B cell (primary cell): ENCODE results near the gene ARHGEF17. TPM values are rescaled to one million over a fixed set of nuclear protein-coding genes. Genes with fewer than 3 reads are reported as not detected.

Experiments
- ATAC-seq: fragments of 200-7000 bp; cut with Tn5 transposase; one replicate; pipeline ENCODE4 v1.10.0; 2021; ENCODE audit warnings: low read depth, mild to moderate bottlenecking, moderate number of reproducible peaks, moderate library complexity
- CTCF ChIA-PET: fragments of 350-600 bp; sonication (Branson Sonifier 250); formaldehyde crosslinking; loops from one replicate; lab custom pipeline; 2021; ENCODE audit warnings: antibody characterized with exemption, inconsistent platforms; lab: Charles Lee
- POLR2A ChIA-PET: fragments of 350-600 bp; sonication (Branson Sonifier 250); formaldehyde crosslinking; loops from one replicate; lab custom pipeline; 2021; ENCODE audit warnings: antibody characterized with exemption; lab: Charles Lee
- DNase-seq: peaks from one replicate; pipeline ENCODE4 v3.0.0; 2013
- H2AFZ ChIP-seq: 2 replicates; pipeline ENCODE4 v1.6.1; 2012; ENCODE audit warnings: mild to moderate bottlenecking, low read depth, low read length; ENCODE audit not compliant: insufficient read depth, poor library complexity, severe bottlenecking
- H3K27ac ChIP-seq, 2 donors: 1 replicate in 1 of 2; 2 replicates in 1 of 2; pipeline ENCODE4 v1.5.1; 2012 to 2013; ENCODE audit warnings: low read length in 2 of 2, mild to moderate bottlenecking in 2 of 2, moderate library complexity in 1 of 2
- H3K27me3 ChIP-seq, 4 experiments: fragments of 200-600 bp in 1 of 4; sonication (generic) in 1 of 4; replicated peaks in 1 of 4; 1 replicate in 2 of 4; 2 replicates in 2 of 4; pipeline versions ENCODE4 v1.6.1 to v1.7.0; 2013 to 2016; ENCODE audit warnings: low read length in 3 of 4, mild to moderate bottlenecking in 2 of 4, mixed read lengths in 1 of 4, moderate library complexity in 1 of 4; ENCODE audit not compliant: insufficient read depth in 4 of 4, control insufficient read depth in 3 of 4; ENCODE audit errors: control extremely low read depth in 1 of 4
- H3K36me3 ChIP-seq, 2 experiments: replicated peaks in 1 of 2; 1 replicate in 1 of 2; 2 replicates in 1 of 2; pipeline versions ENCODE4 v1.6.1 to v1.7.1; 2013; ENCODE audit warnings: low read length in 1 of 2; ENCODE audit not compliant: insufficient read depth in 2 of 2, control insufficient read depth in 1 of 2; ENCODE audit errors: control extremely low read depth in 1 of 2, extremely low read depth in 1 of 2
- H3K4me1 ChIP-seq, 2 donors: fragments of 200-600 bp in 1 of 2; sonication (generic) in 1 of 2; 1 replicate in 1 of 2; 2 replicates in 1 of 2; pipeline versions ENCODE4 v1.5.1 to v1.6.1; 2013 to 2017; ENCODE audit warnings: low read length in 2 of 2; ENCODE audit not compliant: control insufficient read depth in 2 of 2, insufficient read depth in 2 of 2
- H3K4me2 ChIP-seq: replicated peaks from 2 replicates; pipeline ENCODE3; 2012; ENCODE audit warnings: mild to moderate bottlenecking, low read depth, low read length; ENCODE audit not compliant: poor library complexity, severe bottlenecking
- H3K4me3 ChIP-seq, 5 experiments: fragments of 200-600 bp in 1 of 5; sonication (generic) in 1 of 5; 1 replicate in 3 of 5; 2 replicates in 2 of 5; pipeline versions ENCODE4 v1.5.1 to v1.7.0; 2011 to 2016; ENCODE audit warnings: low read length in 4 of 5, mild to moderate bottlenecking in 4 of 5, low read depth in 2 of 5, control low read depth in 1 of 5, moderate library complexity in 1 of 5; ENCODE audit not compliant: insufficient read depth in 1 of 5; ENCODE audit errors: control extremely low read depth in 1 of 5, extremely low read depth in 1 of 5
- H3K79me2 ChIP-seq: fragments of 200-600 bp; sonication (generic); one replicate; pipeline ENCODE4 v1.6.0; 2016; ENCODE audit warnings: low read length; ENCODE audit not compliant: control insufficient read depth, insufficient read depth
- H3K9ac ChIP-seq: fragments of 200-600 bp; sonication (generic); 2 replicates; pipeline ENCODE4 v1.6.1; 2017; ENCODE audit warnings: mild to moderate bottlenecking, low read length, moderate library complexity
- H3K9me3 ChIP-seq, 3 donors: one replicate each; pipeline versions ENCODE4 v1.6.1 to v1.7.1; 2013; ENCODE audit warnings: low read length in 2 of 3; ENCODE audit not compliant: control insufficient read depth in 2 of 3, insufficient read depth in 1 of 3; ENCODE audit errors: control extremely low read depth in 1 of 3
- H4K20me1 ChIP-seq: 2 replicates; pipeline ENCODE4 v1.6.0; 2012; ENCODE audit warnings: mild to moderate bottlenecking, low read length; ENCODE audit not compliant: insufficient read depth, control insufficient read depth, poor library complexity, severe bottlenecking
- H3K27ac Mint-ChIP-seq: one replicate; pipeline ENCODE4 v1.8.0; 2021; ENCODE audit warnings: mixed read lengths
- H3K27me3 Mint-ChIP-seq: one replicate; pipeline ENCODE4 v1.8.0; 2021; ENCODE audit warnings: mixed read lengths
- H3K4me1 Mint-ChIP-seq: one replicate; pipeline ENCODE4 v1.8.0; 2021; ENCODE audit warnings: mixed read lengths
- H3K4me3 Mint-ChIP-seq: one replicate; pipeline ENCODE4 v1.8.0; 2021; ENCODE audit warnings: mixed read lengths
- H3K9me3 Mint-ChIP-seq: one replicate; pipeline ENCODE4 v1.8.0; 2022; ENCODE audit warnings: mixed read lengths; ENCODE audit not compliant: insufficient read depth
- EZH2 ChIP-seq: IDR thresholded peaks from 2 replicates; pipeline ENCODE4 v1.6.1; 2012; ENCODE audit warnings: borderline replicate concordance, low read depth, mild to moderate bottlenecking, moderate library complexity, low read length; ENCODE audit not compliant: insufficient read depth, poor library complexity, severe bottlenecking
- WGBS: methylation state at CpG from one replicate; pipeline ENCODE4 v1.1.5; 2013; ENCODE audit warnings: missing lambda C conversion rate; ENCODE audit not compliant: insufficient coverage; 5-methylcytosine and 5-hydroxymethylcytosine counted together
- intact Hi-C: fragments of 100-400 bp; cut with micrococcal nuclease; formaldehyde crosslinking; loops from one replicate; pipeline ENCODE4 v1.10.0; 2022
- polyA plus RNA-seq: library from polyadenylated mRNA; depleted of rRNA; stranded (reverse); fragments of >200 nt; gene quantifications from 2 replicates; pipeline ENCODE4 v1.2.3, GENCODE V29; 2012
- total RNA-seq, 2 donors: library from RNA; stranded (reverse); fragments of 120-200 nt in 1 of 2; gene quantifications; 1 replicate in 1 of 2; 2 replicates in 1 of 2; pipeline versions ENCODE4 v1.2.3 to v1.2.4, GENCODE V29; 2013 to 2022
- TF ChIP-seq, protein P1 (sequence below): fragments of 200-600 bp; IDR thresholded peaks from one replicate; pipeline ENCODE4 v1.8.0; 2022; ENCODE audit warnings: antibody characterized with exemption, mild to moderate bottlenecking

The ARHGEF17 gene
- total and polyA plus RNA-seq, 2 donors (not counting 1 experiment from before 2014, with no cell fraction given): 0.05 TPM; not detected in 1

DNA sequence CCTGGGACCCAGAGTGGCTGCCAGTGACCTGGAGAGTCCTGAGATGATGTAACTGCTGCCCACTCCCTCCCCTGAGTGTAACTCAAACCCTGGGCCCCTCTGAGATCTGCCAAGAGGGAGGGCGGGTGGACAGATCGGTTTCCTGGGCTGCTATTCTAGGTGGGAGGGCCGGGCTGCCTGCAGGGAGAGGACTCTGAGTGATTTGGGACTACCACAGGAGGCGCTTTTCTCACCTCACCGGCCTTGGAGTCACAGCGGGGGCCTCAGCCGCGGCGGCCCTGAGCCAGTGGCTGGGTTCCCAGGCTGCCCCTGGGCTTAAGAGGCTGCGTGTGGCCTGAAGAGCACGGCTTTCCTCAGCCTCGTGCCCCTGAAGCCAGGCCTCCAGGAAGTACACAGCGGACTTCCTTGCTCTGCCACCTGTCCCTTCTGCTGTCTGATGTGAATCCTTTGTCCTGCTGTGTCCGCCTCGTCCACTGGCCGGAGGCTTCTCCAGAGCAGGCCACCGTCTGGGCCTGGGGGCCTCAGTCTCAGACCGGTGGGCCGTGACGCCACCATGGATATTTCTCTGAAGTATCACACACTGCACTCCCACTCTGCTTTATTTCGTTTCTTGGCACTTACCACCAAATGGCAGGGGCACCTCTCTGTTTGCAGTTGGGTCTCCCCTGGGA lies 79.7 kb downstream of the ARHGEF17 start:
- Histone ChIP-seq H3K4me1 (peaks cover 76 to 87% of the 10 kb centered on the region in 2 donors), H3K4me2 (peak overlapping the region; percentile 89), H4K20me1 (peaks cover 47% of the 10 kb centered on the region), H3K4me3 (peak overlapping the region in 1 of 5 experiments; percentile 37), H3K27ac (peak overlapping the region; percentile 98), H3K27me3 (no peaks in the 10 kb centered on the region), H3K36me3 (peaks cover 0 to 38% of the 10 kb centered on the region in 2 experiments), H3K9me3 (no peaks in the 10 kb centered on the region), H3K79me2 (peaks cover 88% of the 10 kb centered on the region), H3K9ac (peak overlapping the region; percentile 38), H2AFZ (no peak overlapping the region)
- CTCF ChIA-PET: interaction anchor here (0.9 to 13.9 kb wide), 6 partner anchors 19 to 273 kb away, joined by 3 to 352 read pairs (median 4); partner anchors contain the start of genes ARHGEF17 and RELT
- intact Hi-C loops: loop anchor here (5.0 kb wide), 1 partner anchor 650 kb away; no protein-coding TSS in a partner anchor
- H3K27me3 Mint-ChIP-seq: no peaks in the 10 kb centered on the region
- peak overlapping the region; percentile 100 for H3K4me3 Mint-ChIP-seq
- H3K4me1 Mint-ChIP-seq: peaks cover 80% of the 10 kb centered on the region
- H3K27ac Mint-ChIP-seq: peak overlapping the region; percentile 99
- POLR2A ChIA-PET: interaction anchor here (1.2 kb wide), 1 partner anchor 15 kb away, joined by 3 read pairs; no protein-coding TSS in a partner anchor
- 66% methylated on average over 18 of the region's 21 CpGs for WGBS
- DNase-seq (no peak), ATAC-seq (no peak)
- H3K9me3 Mint-ChIP-seq: no peaks in the 10 kb centered on the region
- no peak for TF ChIP-seq EZH2
- TF ChIP-seq, protein P1, sequence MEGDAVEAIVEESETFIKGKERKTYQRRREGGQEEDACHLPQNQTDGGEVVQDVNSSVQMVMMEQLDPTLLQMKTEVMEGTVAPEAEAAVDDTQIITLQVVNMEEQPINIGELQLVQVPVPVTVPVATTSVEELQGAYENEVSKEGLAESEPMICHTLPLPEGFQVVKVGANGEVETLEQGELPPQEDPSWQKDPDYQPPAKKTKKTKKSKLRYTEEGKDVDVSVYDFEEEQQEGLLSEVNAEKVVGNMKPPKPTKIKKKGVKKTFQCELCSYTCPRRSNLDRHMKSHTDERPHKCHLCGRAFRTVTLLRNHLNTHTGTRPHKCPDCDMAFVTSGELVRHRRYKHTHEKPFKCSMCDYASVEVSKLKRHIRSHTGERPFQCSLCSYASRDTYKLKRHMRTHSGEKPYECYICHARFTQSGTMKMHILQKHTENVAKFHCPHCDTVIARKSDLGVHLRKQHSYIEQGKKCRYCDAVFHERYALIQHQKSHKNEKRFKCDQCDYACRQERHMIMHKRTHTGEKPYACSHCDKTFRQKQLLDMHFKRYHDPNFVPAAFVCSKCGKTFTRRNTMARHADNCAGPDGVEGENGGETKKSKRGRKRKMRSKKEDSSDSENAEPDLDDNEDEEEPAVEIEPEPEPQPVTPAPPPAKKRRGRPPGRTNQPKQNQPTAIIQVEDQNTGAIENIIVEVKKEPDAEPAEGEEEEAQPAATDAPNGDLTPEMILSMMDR: no peak
